IPS-18c (cell line): ENCODE results near the gene ARHGEF17.
"Not testable (repeated sequence)": the region's sequence is repeated elsewhere in the genome, so short reads cannot be mapped to it uniquely, and the experiment has no call there.

ENCODE experiments used
- H3K4me3 ChIP-seq: 2 replicates; pipeline ENCODE4 v1.7.0; 2013; ENCODE audit warnings: low read depth, mild to moderate bottlenecking, low read length, moderate library complexity; ENCODE audit not compliant: insufficient read depth
- H3K9me3 ChIP-seq: one replicate; pipeline ENCODE4 v1.6.1; 2013; ENCODE audit warnings: mild to moderate bottlenecking, low read length, moderate library complexity; ENCODE audit not compliant: control insufficient read depth, insufficient read depth

ARHGEF17 gene

DNA sequence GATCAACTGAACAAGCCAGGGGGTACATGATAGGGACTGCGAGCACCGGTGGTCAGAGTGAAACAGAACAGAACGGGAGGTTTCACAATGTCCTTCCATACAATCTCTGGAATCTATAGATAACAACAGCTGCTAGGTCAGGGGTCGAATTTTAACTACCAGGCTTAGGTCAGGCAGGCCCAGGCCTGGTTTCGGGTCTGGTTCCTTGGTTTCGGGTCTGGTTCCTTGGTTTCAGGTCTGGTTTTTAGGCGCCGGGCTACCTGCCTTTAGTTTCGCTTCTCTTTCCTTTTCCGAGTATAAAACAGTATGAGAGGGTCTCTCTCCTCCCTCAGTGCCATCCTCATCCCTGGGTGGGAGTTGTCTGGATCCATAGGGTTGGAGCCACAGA lies 36.6 kb upstream of the ARHGEF17 start:
- H3K4me3 ChIP-seq, H3K9me3 ChIP-seq: not testable (repeated sequence)

DNA sequence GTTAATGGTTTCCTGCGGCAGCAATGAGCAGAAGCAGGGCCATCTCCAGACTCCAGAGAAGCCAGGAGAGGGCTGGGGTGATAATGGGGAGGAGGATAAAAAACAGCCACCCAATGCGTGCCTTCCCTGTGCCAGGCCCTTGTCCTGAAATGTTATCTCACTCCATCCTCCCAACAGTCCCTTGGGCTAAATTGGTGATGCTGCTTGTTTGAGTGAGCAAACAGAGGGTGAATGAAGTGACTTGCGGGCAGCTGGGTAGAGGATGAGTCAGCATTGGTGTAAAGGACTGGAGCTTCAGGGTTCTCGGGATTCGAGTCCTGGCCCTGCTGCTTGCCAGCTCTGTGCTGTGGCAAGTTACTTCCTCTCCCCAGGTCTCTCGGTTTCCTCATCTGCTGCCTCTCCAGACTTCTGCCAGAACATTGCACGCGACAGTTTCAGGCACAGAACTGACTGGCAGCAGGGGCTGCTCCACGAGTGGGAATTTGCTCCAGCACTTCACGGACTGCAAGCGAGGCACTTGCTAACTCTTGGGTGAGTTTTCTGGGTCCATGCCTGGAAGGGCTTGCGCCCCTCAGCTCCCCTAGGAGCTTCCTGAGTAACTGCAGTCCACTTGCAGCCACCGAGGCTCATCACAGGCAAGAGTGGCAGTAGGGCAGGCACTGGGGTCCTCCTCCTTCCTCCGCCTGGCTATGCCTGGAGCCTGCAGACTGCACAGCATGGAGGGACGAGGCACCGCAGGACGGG lies 36.0 kb upstream of the ARHGEF17 start, which contains the start of gene P2RY6:
Gene P2RY6 (plus strand): TSS at position 403 of the 744 bp plus-strand sequence. CDS start 24,181 bp downstream, outside the sequence.
- H3K4me3 ChIP-seq, result no peak within 1 kb of the TSS
- no peaks in the 10 kb centered on the region for H3K9me3 ChIP-seq

DNA sequence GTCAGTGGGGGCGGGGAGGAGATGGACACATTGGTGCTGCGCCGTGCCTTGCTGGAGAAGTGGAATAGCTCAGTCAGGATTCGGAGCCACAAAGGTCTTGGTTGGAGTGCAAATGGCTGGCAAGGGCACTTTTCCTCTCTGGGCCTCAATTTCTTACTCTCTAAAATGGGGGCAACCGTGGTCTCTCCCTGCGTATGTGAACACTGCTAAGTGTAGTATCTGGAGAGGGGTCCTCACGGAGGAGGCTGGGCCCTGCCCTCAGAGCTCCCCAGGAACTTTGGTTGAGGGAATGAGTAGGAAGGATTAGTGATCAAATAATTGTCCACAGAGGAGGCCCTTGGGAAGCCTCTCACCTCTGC lies 35.4 kb upstream of the ARHGEF17 start:
- Histone ChIP-seq H3K4me3 (no peak overlapping the region), H3K9me3 (no peaks in the 10 kb centered on the region)

DNA sequence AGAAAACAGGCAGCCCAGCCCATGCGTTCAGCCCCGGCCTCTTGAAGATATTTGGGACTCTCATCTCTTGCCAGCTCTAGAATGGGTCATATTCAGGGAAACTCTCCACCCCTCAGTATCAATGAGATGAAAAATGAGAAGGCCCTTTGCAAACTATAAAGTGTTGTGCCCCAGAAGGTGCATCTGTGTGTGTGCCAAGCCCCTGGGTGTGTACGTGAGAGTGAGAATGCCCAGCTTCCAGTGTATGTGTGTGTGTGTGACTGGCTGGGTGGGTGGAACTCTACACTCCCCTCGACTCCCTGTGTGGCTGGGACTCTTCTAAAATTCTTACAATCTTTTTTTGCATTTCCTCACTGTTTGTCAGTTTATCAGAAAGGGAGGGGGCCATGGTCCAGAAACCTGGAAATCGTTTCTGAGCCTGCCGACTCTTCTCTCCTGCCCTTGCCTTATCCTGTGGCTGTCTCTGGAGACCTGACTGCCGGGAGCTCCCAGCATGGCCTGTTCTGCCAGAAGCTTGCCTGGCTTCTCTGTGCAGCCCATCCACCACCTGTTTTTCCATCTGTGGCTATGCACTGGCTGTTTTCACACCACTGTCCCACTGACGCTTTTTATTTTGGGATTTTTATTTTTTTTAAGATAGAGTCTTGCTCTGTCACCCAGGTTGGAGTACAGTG lies 34.7 kb upstream of the ARHGEF17 start:
- Histone ChIP-seq H3K4me3 (no peak overlapping the region), H3K9me3 (no peaks in the 10 kb centered on the region)

DNA sequence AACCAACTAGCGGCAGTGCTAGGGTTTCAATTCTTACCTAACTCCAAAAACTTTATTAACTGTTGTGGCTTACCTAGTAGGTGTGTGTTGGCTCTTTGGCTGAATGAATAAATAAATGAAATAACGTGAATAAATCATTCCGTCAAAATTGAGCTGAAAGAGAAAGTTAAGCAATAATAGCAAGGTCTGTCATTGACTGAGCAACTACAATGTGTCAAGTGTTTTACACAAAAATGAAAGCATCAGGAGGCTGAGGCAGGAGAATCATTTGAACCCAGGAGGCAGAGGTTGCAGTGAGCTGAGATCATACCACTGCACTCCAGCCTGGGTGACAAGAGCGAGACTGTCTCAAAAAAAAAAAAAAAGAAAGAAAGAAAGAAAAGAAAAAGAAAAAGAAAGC lies 33.9 kb upstream of the ARHGEF17 start:
- not testable (repeated sequence) for H3K9me3 ChIP-seq, H3K4me3 ChIP-seq

DNA sequence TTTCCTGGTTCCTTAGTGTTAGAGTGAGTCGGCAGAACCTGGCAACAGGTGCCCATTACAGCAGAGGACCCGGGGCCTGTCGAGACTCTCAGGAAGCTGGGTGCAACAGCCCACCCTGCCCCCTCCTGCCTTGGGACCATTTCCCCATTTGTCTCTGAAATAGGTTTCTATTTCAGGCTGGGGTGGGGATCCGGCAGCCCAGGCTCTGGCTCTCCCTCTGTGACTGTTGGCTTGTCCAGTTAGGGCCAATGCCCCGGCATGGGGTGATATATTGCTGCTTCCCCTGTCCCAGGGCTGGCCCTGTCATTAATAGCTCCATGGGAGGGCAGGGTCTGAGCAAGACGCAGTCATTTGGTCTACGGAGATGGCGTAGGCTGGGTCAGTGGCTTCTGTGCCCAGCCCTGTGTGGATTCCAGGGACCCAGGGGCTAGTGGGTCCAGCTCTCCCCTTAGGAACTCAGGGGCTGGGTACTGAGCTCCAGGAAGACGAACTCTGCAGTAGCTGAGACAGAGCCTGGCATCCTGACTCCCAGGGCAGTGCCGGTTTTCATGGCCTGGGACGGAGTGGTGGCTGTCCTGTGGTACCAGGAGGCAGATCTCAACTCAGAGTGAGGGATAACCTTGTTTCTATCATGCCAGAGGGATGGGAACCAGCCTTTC lies 33.2 kb upstream of the ARHGEF17 start:
- Histone ChIP-seq H3K9me3 (no peaks in the 10 kb centered on the region), H3K4me3 (no peak overlapping the region)

DNA sequence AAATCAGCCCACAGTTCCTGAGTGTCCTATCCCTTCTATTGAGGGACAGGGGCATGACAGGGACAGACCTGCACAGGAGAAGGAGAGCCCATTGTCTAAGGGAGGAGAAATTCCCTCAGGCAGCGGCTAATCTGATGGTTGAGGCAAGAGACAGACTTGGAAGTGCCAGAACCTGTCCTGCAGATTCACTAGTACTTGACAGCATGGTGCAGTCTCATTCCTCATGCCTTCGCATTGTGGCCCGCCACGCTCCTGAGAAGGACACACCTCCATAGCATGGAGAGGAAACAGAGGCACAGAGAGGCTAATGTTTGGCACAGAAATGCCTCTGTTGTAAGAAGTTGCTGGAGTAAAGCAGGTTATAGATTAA lies 32.7 kb upstream of the ARHGEF17 start:
- no peak overlapping the region for H3K4me3 ChIP-seq
- no peaks in the 10 kb centered on the region for H3K9me3 ChIP-seq

DNA sequence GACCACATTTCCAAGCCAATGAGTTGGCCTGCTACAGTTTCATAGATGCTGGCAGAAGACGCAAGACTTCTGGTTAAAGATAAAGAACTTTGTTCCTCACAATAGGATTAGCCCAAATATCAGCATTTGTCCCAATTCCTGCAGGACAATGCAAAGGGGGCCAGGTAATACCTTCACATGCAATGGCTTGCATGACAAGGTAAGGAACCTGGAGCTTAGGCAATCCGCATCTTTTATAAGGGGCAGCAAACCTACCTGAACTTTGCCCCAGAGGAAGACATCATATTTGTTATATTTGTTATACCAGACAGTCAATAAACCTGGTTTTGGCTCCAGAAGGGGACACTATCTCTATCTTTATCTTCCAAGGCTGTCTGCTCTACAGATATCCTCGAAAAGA lies 30.6 kb upstream of the ARHGEF17 start:
- H3K4me3 ChIP-seq, result no peak overlapping the region

DNA sequence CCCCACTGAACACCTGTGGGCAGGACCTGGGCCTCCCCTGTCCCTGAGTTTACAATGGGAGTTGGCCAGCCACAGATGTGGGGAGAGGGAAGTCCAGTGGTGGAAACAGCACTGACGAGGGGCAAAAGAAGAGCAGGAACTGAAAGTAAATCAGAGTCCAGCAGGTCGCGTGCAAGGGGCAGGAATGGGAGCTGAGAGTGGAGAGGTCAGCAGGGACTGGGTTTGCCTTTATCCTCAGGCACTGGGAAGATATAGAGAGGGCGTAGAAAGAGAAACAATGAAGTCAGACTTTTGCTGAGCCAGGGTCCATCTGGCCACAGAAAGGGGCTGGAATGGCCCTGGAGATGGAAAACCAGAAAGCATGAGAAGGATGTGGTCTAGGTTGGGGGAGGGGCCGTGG lies 27.4 kb upstream of the ARHGEF17 start:
- Histone ChIP-seq H3K4me3 (no peak overlapping the region), H3K9me3 (no peaks in the 10 kb centered on the region)

More for the DNA sequence above, 30.6 kb upstream of the ARHGEF17 start:
- H3K9me3 ChIP-seq, result no peaks in the 10 kb centered on the region

DNA sequence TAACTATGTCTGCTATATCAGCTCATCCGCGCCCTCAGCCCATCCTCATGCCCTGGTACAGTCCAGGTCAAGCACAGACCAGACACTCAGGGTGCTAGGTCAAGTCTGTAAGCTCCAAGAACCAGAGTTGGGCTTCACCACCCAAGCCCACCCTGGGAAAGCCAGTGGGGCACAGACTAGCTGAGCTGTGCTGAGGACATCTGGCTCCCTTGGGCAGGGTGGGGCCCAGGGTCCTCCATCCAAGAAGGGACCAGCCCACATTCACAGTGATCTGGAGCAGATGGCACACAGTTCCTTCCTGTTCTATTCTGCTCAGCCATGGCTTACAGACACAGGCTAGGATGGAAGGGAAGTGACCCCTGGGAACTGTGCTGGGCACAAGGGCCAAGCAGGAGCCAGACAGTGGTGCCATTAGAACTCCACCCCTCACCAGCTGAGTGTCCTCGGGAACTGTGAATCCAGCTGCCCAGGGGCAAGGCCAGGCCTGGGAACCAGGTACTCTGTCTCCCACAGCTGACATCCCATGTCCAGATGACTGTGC lies 26.8 kb upstream of the ARHGEF17 start:
- no peak overlapping the region for H3K4me3 ChIP-seq
- H3K9me3 ChIP-seq, result no peaks in the 10 kb centered on the region

DNA sequence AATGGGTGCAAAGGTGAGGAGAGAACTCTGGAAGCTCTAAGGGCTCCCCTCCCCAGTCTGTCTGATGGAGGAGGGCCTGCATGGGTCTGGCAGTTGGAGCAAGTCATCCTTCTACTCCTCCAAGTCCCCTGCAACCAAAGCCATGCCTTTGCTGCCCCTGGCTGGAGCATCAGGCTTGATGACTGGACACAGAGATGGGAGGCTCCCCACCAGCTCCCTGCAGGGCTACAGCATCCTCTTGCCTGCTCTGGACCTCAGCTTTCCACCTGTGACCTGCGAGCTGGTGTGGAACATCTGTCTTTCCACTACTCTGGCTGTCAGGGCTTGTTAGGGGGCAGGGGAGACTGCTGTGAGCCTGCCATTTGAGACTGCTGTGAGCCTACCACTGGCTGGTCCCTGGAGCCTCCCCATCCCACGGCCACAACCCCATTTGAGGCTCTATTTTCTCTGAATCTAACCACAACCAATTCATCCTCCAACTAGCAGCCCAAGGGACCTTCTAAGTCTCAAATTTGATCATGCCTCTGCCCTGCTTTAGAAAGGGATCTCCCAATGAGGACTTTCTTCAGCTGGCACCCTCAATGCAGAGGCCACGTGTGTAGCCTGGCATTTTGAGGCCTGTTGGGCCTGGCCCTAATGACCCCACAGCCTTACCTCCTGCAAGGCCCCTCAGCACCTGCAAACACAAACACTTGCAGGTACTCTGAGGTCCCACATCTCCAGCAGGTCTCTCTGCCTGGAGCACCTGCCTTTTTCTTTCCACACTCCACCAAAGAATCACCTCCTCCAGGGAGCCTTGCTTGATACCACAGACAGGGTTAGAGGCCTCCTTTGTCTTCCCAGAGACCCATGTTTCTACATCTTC lies 26.0 kb upstream of the ARHGEF17 start:
- Histone ChIP-seq H3K4me3 (no peak overlapping the region), H3K9me3 (no peaks in the 10 kb centered on the region)

DNA sequence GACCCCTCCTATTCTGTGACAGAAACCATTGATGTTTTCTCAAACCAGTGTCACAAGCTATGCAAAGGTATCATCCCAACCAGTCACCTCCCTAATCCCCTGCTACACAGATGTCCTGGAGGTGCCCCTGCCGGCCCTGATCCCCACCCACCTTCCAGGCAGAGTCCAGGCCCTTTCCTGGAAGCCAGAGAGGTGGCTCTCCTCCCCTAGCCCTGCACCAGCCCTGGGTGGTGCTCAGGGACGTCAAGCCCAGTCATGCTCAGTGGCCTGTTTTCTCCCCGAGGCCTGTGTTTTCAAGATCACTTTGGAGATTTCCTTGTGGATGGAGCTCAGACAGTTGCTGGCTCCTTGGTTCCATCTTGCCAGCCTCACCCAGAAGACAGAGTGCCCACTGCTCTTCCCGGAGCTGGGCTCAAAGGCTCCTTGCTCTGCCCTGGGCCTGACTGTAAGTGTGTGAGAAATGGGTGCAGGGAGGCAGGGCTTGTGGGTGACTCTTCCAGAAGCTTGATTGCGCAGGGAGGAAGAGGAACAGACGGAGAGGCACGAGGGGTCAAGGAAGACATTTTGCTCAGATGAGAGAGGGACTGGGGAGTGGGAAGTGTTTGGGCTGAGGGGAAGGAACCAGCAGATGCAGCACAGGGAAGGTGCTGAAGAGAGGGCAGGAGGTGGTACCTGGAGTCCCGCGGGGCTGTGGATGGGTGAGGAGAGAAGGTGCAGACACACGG lies 24.6 kb upstream of the ARHGEF17 start:
- no peak overlapping the region for H3K4me3 ChIP-seq
- no peaks in the 10 kb centered on the region for H3K9me3 ChIP-seq

DNA sequence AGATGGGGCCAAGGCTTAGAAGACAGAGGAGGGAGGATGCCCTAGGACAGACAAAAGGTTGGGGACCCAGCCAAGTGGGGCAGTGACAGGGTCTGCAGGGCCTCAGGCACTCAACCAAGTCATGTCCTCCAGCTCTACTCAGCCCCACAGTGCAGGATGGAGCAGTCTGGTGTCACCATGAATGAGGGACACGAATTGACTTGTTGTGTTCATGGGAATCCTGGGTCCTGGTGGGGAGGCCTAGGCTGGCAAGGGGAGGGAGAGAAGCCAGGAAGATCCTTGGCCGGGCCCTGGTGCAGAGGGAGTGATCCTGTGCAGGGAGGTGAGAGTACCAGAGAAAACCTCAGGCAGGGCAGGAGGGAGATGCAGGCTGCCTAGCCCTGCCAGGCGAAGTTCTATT lies 24.0 kb upstream of the ARHGEF17 start:
- no peaks in the 10 kb centered on the region for H3K9me3 ChIP-seq
- no peak overlapping the region for H3K4me3 ChIP-seq

DNA sequence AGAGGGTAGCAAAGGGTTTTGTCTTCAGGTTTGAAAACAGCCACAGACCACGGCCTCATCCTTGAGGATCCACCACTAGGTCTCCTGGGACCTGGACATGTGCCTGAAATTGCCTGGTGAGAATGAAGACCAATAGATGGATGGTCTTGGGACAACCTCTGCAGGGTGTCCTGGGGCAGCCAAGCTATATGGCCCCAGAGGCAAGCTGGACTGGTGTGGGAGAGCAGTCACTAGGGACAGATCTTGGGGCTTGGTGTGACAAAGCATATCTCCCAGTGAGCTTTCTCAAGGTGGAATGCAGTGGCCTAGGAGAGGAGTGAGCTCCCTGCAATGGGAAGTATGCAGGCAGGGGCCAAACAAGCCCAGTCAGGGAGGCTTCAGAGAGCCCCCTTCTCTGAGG lies 22.4 kb upstream of the ARHGEF17 start:
- Histone ChIP-seq H3K9me3 (no peaks in the 10 kb centered on the region), H3K4me3 (no peak overlapping the region)

DNA sequence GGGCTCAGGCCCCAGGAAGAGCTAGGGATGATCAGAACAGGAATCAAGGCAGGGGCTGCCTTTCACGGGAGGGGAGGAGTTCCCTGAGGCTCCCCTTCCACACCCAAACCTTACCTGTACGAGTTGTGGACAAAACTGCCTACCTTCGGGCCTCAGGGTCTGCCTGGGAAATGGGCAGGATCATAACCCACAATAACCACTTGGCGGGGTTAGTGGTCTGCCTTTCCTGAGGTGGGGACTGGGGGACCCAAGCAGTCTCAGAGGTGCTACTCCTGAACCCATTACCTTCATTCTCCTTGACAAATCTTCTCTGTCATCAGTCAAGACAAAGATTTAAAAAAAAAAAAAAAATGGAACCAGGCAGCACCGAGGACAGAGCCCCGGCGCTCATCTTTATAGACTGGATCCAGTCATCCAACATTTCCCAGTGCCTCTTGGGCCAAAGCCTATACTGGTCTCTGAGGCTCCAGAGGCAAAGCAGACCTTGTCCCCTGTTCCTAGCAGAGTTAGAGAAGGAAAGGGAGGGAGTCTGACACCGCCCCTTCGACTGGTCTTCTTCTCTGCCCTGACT lies 21.8 kb upstream of the ARHGEF17 start:
- H3K9me3 ChIP-seq, result no peaks in the 10 kb centered on the region

DNA sequence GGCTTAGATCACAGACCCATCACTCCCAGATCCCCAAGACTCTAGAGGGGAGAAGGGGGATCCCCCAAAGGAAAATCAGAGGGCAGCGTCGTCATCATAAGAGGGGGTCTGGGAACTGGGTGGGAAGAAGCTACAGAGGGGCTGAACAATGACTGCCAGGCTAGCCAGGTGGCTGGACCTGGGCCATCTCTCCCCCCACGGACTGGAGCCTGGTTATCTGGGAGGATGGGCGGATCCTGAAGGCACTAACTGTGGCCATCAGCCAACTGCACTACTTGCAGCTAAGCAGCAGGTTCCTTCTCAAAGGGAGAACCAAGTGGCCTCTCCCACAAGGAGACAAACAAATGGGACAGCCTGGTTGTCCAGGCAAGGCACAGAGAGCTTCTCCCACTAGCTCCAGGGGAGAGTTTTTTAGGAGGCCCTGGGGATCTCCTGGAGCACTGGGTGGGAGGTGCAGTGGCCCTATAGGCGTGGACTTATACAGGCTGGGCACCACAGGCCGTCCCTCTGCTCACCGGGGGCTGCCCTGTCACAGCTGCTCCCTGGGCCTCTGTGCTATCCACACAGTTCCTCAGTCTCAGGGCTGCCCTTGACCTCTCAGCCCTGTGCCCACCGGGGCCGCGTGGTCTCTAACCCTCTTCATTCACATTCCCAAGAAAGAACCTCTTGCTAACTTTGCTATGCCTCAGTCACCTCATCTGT lies 20.5 kb upstream of the ARHGEF17 start:
- Histone ChIP-seq H3K9me3 (no peaks in the 10 kb centered on the region), H3K4me3 (no peak overlapping the region)

More for the DNA sequence above, 21.8 kb upstream of the ARHGEF17 start:
- H3K4me3 ChIP-seq, result no peak overlapping the region
